GM20000 (cell line): ENCODE measurements around the gene TRAIP.

Experiments used
- DNase-seq: peaks from one replicate; pipeline ENCODE4 v3.0.0; 2012; ENCODE audit warnings: low spot score
- TF ChIP-seq, protein P1 (sequence below): IDR thresholded peaks from 2 replicates; pipeline ENCODE4 v1.5.1; 2012; ENCODE audit warnings: mild to moderate bottlenecking, control low read depth; ENCODE audit errors: extremely low read depth, missing control alignments

The TRAIP gene, protein sequence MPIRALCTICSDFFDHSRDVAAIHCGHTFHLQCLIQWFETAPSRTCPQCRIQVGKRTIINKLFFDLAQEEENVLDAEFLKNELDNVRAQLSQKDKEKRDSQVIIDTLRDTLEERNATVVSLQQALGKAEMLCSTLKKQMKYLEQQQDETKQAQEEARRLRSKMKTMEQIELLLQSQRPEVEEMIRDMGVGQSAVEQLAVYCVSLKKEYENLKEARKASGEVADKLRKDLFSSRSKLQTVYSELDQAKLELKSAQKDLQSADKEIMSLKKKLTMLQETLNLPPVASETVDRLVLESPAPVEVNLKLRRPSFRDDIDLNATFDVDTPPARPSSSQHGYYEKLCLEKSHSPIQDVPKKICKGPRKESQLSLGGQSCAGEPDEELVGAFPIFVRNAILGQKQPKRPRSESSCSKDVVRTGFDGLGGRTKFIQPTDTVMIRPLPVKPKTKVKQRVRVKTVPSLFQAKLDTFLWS

GRCh38 chr3:49856181-49857005 is at the start of gene TRAIP:
Gene TRAIP, minus strand, starts transcription at chr3:49856564. Its CDS starts 111 bp downstream, at chr3:49856453.
- TF ChIP-seq, protein P1, sequence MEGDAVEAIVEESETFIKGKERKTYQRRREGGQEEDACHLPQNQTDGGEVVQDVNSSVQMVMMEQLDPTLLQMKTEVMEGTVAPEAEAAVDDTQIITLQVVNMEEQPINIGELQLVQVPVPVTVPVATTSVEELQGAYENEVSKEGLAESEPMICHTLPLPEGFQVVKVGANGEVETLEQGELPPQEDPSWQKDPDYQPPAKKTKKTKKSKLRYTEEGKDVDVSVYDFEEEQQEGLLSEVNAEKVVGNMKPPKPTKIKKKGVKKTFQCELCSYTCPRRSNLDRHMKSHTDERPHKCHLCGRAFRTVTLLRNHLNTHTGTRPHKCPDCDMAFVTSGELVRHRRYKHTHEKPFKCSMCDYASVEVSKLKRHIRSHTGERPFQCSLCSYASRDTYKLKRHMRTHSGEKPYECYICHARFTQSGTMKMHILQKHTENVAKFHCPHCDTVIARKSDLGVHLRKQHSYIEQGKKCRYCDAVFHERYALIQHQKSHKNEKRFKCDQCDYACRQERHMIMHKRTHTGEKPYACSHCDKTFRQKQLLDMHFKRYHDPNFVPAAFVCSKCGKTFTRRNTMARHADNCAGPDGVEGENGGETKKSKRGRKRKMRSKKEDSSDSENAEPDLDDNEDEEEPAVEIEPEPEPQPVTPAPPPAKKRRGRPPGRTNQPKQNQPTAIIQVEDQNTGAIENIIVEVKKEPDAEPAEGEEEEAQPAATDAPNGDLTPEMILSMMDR, result no peak
- DNase-seq, result peak; percentile 98

DNA sequence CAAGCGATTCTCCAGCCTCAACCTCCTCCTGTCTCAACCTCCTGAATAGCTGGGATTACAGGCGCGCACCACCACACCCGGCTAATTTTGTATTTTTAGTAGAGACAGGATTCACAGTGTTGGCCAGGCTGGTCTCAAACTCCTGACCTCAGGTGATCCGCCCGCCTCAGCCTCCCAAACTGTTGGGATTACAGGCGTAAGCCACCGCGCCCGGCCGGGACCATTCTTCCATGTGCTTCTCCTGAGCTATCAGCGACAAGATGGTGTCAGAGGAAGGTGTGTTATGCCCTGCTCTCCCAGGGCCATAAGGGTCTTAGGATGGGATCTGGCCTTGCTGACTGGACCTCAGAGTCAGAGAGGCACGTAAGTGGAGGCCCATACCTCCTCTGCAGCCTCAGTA is 48.1 kb upstream of the TRAIP start:
- DNase-seq, result peak; percentile 40

DNA sequence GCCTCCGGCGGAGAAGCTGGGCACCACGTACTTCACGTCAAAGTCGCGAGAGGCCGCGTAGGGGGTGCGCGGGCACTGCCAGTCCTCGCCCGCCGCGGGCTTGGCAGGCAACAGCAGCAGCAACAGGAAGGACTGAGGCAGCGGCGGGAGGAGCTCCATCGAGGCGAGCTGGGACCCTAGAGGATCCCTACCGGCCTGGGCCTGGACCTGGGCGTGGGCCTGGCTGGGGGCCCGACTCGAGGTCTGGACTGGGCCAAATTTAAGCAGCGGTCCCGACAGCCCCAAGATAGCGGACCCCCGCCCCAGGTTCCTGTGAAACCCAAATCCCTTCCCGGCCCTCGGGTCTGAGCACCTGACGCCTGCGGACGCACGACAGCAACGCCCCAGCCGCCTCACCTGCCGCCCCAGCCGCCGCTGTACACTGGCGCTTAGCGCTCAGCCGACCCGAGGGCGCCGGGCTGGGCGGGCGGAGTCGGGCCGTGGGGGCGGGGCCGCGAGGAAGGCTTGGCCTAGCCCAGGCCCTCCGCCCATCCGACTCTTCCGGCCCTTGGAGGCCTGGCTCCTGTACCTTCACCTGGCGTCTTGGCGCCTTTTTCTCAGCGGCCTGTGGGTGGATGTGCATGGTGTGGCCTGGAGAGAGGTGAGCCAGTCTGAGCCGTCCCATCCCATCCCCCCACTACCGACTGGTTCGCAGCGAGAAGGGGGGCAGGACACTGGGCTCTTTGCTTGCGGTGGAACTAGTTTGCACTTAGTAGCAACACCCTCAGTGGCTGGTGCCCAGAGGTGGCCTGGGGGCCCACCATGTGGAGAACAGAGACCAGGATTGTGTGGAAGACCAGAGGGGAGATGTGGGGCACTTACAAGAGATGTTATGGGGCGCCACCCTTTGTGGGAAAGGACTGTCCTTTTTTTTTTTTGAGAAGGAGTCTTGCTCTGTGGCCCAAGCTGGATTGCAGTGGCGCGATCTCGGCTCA is 47.4 kb upstream of the TRAIP start, which contains the start of gene MST1R:
TSS of gene MST1R (minus strand) at position 423 of the 974 bp plus-strand sequence. CDS start at position 159, 264 bp downstream.
- peak; percentile 95 for DNase-seq
- TF ChIP-seq, protein P1, result no peak

DNA sequence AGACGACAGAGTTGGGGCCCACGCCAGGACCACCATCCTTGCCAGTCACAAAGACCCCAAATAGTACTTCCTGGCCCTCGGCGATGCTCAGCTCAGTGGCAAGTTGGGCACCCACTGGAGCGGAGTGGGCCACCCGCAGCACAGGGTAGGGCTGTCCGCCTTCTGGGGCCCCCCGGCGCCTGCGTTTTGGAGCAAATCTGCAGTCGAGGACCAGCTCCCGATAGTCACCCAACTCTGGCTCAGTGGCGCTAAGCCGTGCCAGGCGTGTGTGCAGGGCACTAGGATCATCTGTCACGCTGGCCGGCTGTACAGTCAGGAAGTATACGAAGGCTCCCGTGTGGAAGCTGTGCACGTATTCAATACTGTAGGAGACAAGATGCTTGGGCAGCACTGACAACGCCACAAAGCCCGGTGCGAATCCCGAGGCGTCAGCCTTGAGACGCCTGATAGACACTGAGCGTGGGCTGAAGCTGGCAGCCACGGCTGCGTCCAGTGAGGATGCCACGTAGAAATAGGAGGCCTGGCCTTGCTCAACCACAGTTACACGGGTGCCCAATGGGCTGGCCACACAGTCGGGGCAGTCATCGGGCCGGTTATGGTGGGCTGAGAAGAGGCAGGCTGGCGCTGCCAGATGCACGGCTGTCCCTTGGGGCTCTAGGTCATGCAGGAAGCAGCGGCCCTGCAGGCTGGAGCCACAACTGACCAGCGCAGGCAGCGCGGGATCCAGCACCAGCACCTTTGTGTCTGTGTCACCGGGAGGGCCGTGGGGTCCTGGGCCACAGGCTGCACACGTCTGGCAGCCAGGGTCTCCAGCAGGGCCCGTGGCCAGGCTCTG is 46.4 kb upstream of the TRAIP start:
- DNase-seq, result no peak

DNA sequence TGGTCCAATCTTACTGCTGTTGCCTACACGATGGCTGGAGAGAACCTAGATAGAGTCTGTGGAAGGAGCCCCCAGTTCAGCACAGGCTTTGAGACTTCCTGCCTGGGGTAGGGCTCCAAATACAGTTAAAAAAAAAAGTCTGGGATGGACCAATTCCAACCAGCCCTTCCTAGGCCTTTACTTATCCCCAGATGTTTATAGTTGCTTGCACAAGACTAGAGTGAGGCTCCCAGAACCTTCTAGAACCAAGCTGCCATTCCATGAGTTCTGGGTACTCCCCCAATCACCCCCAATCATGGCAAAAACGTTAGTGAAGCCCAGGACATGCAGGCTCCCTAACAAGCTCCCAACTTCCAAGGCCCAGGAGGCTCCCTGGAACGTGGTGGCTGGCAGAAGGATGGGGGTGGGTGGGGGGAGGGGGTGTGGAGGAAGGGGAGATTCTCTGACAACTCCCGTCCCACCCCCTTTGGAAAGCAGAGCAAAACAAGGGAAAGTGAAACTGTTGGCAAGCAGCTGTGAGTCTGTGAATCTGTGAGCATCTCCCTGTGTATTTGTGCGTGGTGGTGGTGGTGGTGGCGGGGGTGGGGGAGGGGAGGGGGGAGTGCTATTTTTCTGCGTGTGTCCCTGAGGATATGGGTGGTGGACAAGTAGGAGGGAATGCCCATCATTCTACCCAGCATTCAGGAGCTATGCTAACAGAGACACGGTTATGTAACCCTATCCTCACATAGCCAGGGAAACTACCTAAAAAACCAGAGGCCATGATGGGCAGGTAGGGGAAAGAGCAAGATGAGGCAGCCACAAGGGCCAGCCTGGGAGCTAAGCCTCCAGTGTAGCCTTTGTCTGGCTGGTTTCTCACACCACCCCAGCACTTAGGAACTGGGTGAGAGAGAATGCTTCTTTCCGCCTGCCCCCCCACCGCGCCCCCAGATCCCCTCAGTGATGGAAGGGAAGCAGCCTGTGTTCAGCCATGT is 45.3 kb upstream of the TRAIP start:
- TF ChIP-seq, protein P1, result no peak
- DNase-seq, result peak; percentile 66

More for the DNA sequence above, 46.4 kb upstream of the TRAIP start:
- TF ChIP-seq, protein P1, result no peak

DNA sequence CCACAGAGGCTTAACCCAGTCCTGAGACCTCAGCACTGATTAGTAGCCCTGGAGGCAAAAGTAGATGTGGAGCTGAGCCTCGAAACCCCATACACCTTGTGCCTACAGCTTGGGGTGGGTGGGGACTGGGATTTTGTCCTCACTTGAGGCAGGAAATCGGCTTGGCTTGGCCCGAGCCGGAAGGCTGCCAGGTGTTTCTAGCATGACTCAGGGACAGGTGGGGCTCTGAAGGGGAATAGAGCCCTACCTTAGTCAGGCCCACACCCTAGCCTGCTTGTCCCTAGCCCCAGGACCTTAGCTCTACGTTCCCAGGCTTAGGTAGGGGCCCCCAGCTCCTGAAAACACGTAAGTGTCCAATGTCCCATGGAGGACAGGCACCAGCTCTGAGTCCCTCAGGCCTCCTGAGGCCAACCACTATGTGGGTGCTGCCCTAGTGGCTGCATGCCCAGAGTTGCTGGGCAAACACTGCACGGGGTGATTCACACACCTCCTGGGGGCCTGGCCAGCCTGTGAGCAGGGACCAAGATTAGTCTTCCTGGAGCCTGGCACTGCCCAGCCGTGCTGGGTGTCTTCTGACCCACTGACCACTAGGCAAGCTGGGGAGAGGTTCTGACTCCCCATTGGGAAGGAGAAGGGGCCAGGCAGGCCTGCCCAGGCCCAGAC is 44.3 kb upstream of the TRAIP start:
- TF ChIP-seq, protein P1, result no peak
- no peak for DNase-seq
